GM21825 (cell line): ENCODE data around the gene LYRM1.
"Not testable (repeated sequence)": the region's sequence is repeated elsewhere in the genome, so short reads cannot be mapped to it uniquely, and the experiment has no call there.

Source experiments
- ATAC-seq: cut with Tn5 transposase; IDR thresholded peaks from one replicate; pipeline ENCODE4 v1.9.1; 2021; ENCODE audit warnings: mild to moderate bottlenecking, moderate library complexity; ENCODE audit not compliant: unreplicated experiment

LYRM1 gene

GRCh38 chr16:20973201-20973600 is 72.6 kb downstream of the LYRM1 start:
- ATAC-seq: not testable (repeated sequence)
